PC-3 (cell line): ENCODE measurements around the gene MRPS34.

Source experiments
- CTCF ChIP-seq: fragments of 300-600 bp; sonication (generic); conservative IDR thresholded peaks from 2 replicates; pipeline ENCODE4 v1.5.1; 2017; ENCODE audit warnings: antibody characterized with exemption, low read depth, mild to moderate bottlenecking, low read length
- EZH2 ChIP-seq: fragments of 300-600 bp; sonication (generic); IDR thresholded peaks from one replicate; pipeline ENCODE4 v1.6.1; 2017; ENCODE audit warnings: antibody characterized with exemption, mild to moderate bottlenecking, low read length; ENCODE audit not compliant: unreplicated experiment

GRCh38 chr16:1731603-1732002, 41.3 kb downstream of the MRPS34 start:
- no peak for TF ChIP-seq CTCF
- TF ChIP-seq EZH2 = no peak
